CD4-positive, alpha-beta memory T cell (primary cell): Measurements from ENCODE around the gene KANK4. TPM values are rescaled to one million over a fixed set of nuclear protein-coding genes. Genes with fewer than 3 reads are reported as not detected.
A peak's percentile ranks its signal among the peaks of the same experiment; 100 is the strongest.
"Not testable (repeated sequence)": the region's sequence is repeated elsewhere in the genome, so short reads cannot be mapped to it uniquely, and the experiment has no call there.

Experiments used
- CTCF ChIA-PET: fragments of 350-600 bp; sonication (Branson Sonifier 250); formaldehyde crosslinking; loops from one replicate; lab custom pipeline; 2021; ENCODE audit warnings: inconsistent platforms; ENCODE audit not compliant: partially characterized antibody; lab: Charles Lee
- POLR2A ChIA-PET: fragments of 350-600 bp; sonication (Branson Sonifier 250); formaldehyde crosslinking; loops from one replicate; lab custom pipeline; 2021; ENCODE audit not compliant: partially characterized antibody; lab: Charles Lee
- DNase-seq, 5 donors: peaks; one replicate each; pipeline versions ENCODE4 v3.0.0 to v3.0.0-alpha.2; 2020 to 2022; ENCODE audit warnings: mixed read lengths in 1 of 5
- H3K27ac ChIP-seq: one replicate; pipeline ENCODE4 v1.7.0; 2013; ENCODE audit warnings: low read depth, low read length
- H3K27me3 ChIP-seq: 2 replicates; pipeline ENCODE4 v1.7.0; 2013; ENCODE audit warnings: mild to moderate bottlenecking, low read length, moderate library complexity; ENCODE audit not compliant: insufficient read depth
- H3K36me3 ChIP-seq: 2 replicates; pipeline ENCODE4 v1.7.0; 2013; ENCODE audit warnings: mild to moderate bottlenecking, low read length, moderate library complexity; ENCODE audit not compliant: insufficient read depth
- H3K4me1 ChIP-seq: 2 replicates; pipeline ENCODE4 v1.7.0; 2013; ENCODE audit warnings: mild to moderate bottlenecking, low read length, moderate library complexity; ENCODE audit not compliant: insufficient read depth
- H3K4me3 ChIP-seq, 2 donors: one replicate each; pipeline ENCODE4 v1.7.0; 2013; ENCODE audit warnings: low read length in 2 of 2, mild to moderate bottlenecking in 1 of 2
- H3K9me3 ChIP-seq, 2 donors: one replicate each; pipeline ENCODE4 v1.7.0; 2013; ENCODE audit warnings: low read length in 2 of 2, control low read depth in 1 of 2; ENCODE audit not compliant: control insufficient read depth in 1 of 2
- H3K27ac Mint-ChIP-seq, 7 donors: one replicate each; pipeline ENCODE4 v1.8.0; 2020 to 2021; ENCODE audit warnings: mixed read lengths in 7 of 7, mild to moderate bottlenecking in 6 of 7, inconsistent platforms in 3 of 7, moderate library complexity in 3 of 7
- H3K27me3 Mint-ChIP-seq, 2 donors: one replicate each; pipeline ENCODE4 v1.8.0; 2020 to 2021; ENCODE audit warnings: mixed read lengths in 2 of 2
- H3K36me3 Mint-ChIP-seq, 2 donors: one replicate each; pipeline ENCODE4 v1.8.0; 2020 to 2021; ENCODE audit warnings: mixed read lengths in 2 of 2, inconsistent platforms in 1 of 2, mild to moderate bottlenecking in 1 of 2
- H3K4me1 Mint-ChIP-seq, 4 donors: one replicate each; pipeline ENCODE4 v1.8.0; 2020 to 2021; ENCODE audit warnings: mixed read lengths in 4 of 4, mild to moderate bottlenecking in 1 of 4
- H3K4me3 Mint-ChIP-seq, 8 donors: one replicate each; pipeline ENCODE4 v1.8.0; 2020 to 2021; ENCODE audit warnings: mixed read lengths in 8 of 8, mild to moderate bottlenecking in 7 of 8, moderate library complexity in 6 of 8, inconsistent platforms in 3 of 8
- H3K9me3 Mint-ChIP-seq, 8 donors: one replicate each; pipeline ENCODE4 v1.8.0; 2020 to 2021; ENCODE audit warnings: mixed read lengths in 8 of 8, mild to moderate bottlenecking in 5 of 8, inconsistent platforms in 3 of 8, moderate library complexity in 1 of 8
- intact Hi-C: fragments of 100-400 bp; cut with micrococcal nuclease; formaldehyde crosslinking; loops from one replicate; pipeline ENCODE4 v1.15.1; 2023
- polyA plus RNA-seq, 2 donors: library from polyadenylated mRNA; unstranded; fragments of 300-500 nt; fragmentation: Illumina TruSeq; gene quantifications; one replicate each; pipeline ENCODE4 v1.2.3, GENCODE V29; 2021
- total RNA-seq, 2 experiments: library from RNA; stranded (reverse); gene quantifications; one replicate each; pipeline ENCODE4 v1.2.3, GENCODE V29; 2021

KANK4 gene
- total and polyA plus RNA-seq, 4 experiments from 2014 or later, result not detected

- Mint-ChIP-seq H3K36me3 (no peaks in the 10 kb centered on the region), H3K27me3 (peaks cover 9 to 18% of the 10 kb centered on the region in 2 donors), H3K27ac (no peak overlapping the region), H3K9me3 (peaks cover 0 to 3% (median 0%) of the 10 kb centered on the region in 8 donors), H3K4me3 (no peak overlapping the region), H3K4me1 (peaks cover 0 to 2% (median under 1%) of the 10 kb centered on the region in 4 donors)
- no peak for DNase-seq
- intact Hi-C loops, result no loop called here
- Histone ChIP-seq H3K9me3 (no peaks in the 10 kb centered on the region), H3K36me3 (no peaks in the 10 kb centered on the region), H3K4me3 (no peak overlapping the region), H3K4me1 (no peaks in the 10 kb centered on the region), H3K27ac (no peak overlapping the region), H3K27me3 (no peaks in the 10 kb centered on the region)
- ChIA-PET CTCF (interaction anchor here (1.0 kb wide), 1 partner anchor 14 kb away, joined by 3 read pairs; no protein-coding TSS in a partner anchor), POLR2A (no interaction called here)
These were observed 56.0 kb downstream of the KANK4 start for GRCh38 chr1:62263006-62263813.

- Mint-ChIP-seq H3K27me3 (peaks cover 9 to 18% of the 10 kb centered on the region in 2 donors), H3K4me1 (no peaks in the 10 kb centered on the region), H3K27ac (no peak overlapping the region), H3K36me3 (no peaks in the 10 kb centered on the region), H3K9me3 (peaks cover 0 to 3% (median 0%) of the 10 kb centered on the region in 8 donors), H3K4me3 (no peak overlapping the region)
- no peaks in the 10 kb centered on the region for H3K36me3 ChIP-seq
- intact Hi-C loops, result no loop called here
- H3K27me3 ChIP-seq, result no peaks in the 10 kb centered on the region
- no peak overlapping the region for H3K4me3 ChIP-seq
- H3K9me3 ChIP-seq, result no peaks in the 10 kb centered on the region
- ChIA-PET POLR2A (no interaction called here), CTCF (no interaction called here)
- H3K27ac ChIP-seq, result no peak overlapping the region
- H3K4me1 ChIP-seq, result no peaks in the 10 kb centered on the region
- DNase-seq, result no peak
These were observed 58.5 kb downstream of the KANK4 start for GRCh38 chr1:62260688-62261087.

GRCh38 chr1:62259551-62259950 lies 59.7 kb downstream of the KANK4 start:
- Histone ChIP-seq H3K36me3 (no peaks in the 10 kb centered on the region), H3K4me3 (no peak overlapping the region), H3K27ac (no peak overlapping the region), H3K9me3 (no peaks in the 10 kb centered on the region), H3K27me3 (no peaks in the 10 kb centered on the region), H3K4me1 (no peaks in the 10 kb centered on the region)
- intact Hi-C loops, result no loop called here
- Mint-ChIP-seq H3K9me3 (peaks cover 0 to 3% (median 0%) of the 10 kb centered on the region in 8 donors), H3K4me3 (no peak overlapping the region), H3K4me1 (no peaks in the 10 kb centered on the region), H3K27ac (no peak overlapping the region), H3K27me3 (peaks cover 9 to 18% of the 10 kb centered on the region in 2 donors), H3K36me3 (no peaks in the 10 kb centered on the region)
- ChIA-PET CTCF (no interaction called here), POLR2A (no interaction called here)
- no peak for DNase-seq

GRCh38 chr1:62250126-62250726 lies 69.0 kb downstream of the KANK4 start:
- H3K4me1 ChIP-seq, result no peaks in the 10 kb centered on the region
- intact Hi-C loops, result no loop called here
- no peaks in the 10 kb centered on the region for H3K9me3 ChIP-seq
- no peak overlapping the region for H3K4me3 ChIP-seq
- Mint-ChIP-seq H3K9me3 (no peaks in the 10 kb centered on the region), H3K36me3 (no peaks in the 10 kb centered on the region), H3K4me3 (no peak overlapping the region), H3K4me1 (no peaks in the 10 kb centered on the region), H3K27me3 (peaks cover 0 to 12% of the 10 kb centered on the region in 2 donors), H3K27ac (no peak overlapping the region)
- no peak overlapping the region for H3K27ac ChIP-seq
- CTCF ChIA-PET, result no interaction called here
- no peaks in the 10 kb centered on the region for H3K36me3 ChIP-seq
- no peak for DNase-seq
- POLR2A ChIA-PET, result no interaction called here
- H3K27me3 ChIP-seq, result no peaks in the 10 kb centered on the region

- no peak overlapping the region for H3K4me3 Mint-ChIP-seq
These were observed 71.7 kb downstream of the KANK4 start for GRCh38 chr1:62247391-62248168.

GRCh38 chr1:62245201-62245600 lies 74.0 kb downstream of the KANK4 start:
- H3K4me1 Mint-ChIP-seq, result no peaks in the 10 kb centered on the region
- no peak for DNase-seq
- ChIA-PET POLR2A (no interaction called here), CTCF (no interaction called here)
- no peak overlapping the region for H3K27ac ChIP-seq
- no peaks in the 10 kb centered on the region for H3K9me3 ChIP-seq
- H3K27ac Mint-ChIP-seq, result no peak overlapping the region
- intact Hi-C loops, result no loop called here
- H3K36me3 ChIP-seq, result no peaks in the 10 kb centered on the region
- no peaks in the 10 kb centered on the region for H3K27me3 ChIP-seq
- H3K4me1 ChIP-seq, result no peaks in the 10 kb centered on the region
- peaks cover 0 to 8% of the 10 kb centered on the region in 2 donors for H3K27me3 Mint-ChIP-seq
- no peaks in the 10 kb centered on the region for H3K36me3 Mint-ChIP-seq
- no peak overlapping the region for H3K4me3 ChIP-seq
- no peaks in the 10 kb centered on the region for H3K9me3 Mint-ChIP-seq
- no peak overlapping the region for H3K4me3 Mint-ChIP-seq

More at GRCh38 chr1:62247391-62248168, 71.7 kb downstream of the KANK4 start:
- Histone ChIP-seq H3K27ac (no peak overlapping the region), H3K4me3 (no peak overlapping the region), H3K36me3 (no peaks in the 10 kb centered on the region), H3K27me3 (no peaks in the 10 kb centered on the region), H3K4me1 (no peaks in the 10 kb centered on the region), H3K9me3 (no peaks in the 10 kb centered on the region)
- H3K27me3 Mint-ChIP-seq, result peaks cover 0 to 12% of the 10 kb centered on the region in 2 donors
- H3K27ac Mint-ChIP-seq, result no peak overlapping the region
- no peaks in the 10 kb centered on the region for H3K9me3 Mint-ChIP-seq
- intact Hi-C loops, result no loop called here
- no peaks in the 10 kb centered on the region for H3K36me3 Mint-ChIP-seq
- H3K4me1 Mint-ChIP-seq, result no peaks in the 10 kb centered on the region
- ChIA-PET POLR2A (no interaction called here), CTCF (no interaction called here)
- DNase-seq, result no peak

- POLR2A ChIA-PET, H3K9me3 ChIP-seq, H3K27me3 ChIP-seq, H3K27ac Mint-ChIP-seq, H3K27ac ChIP-seq, H3K4me3 ChIP-seq, H3K4me1 ChIP-seq, DNase-seq, CTCF ChIA-PET, H3K36me3 ChIP-seq, H3K4me1 Mint-ChIP-seq, H3K36me3 Mint-ChIP-seq, H3K27me3 Mint-ChIP-seq, H3K9me3 Mint-ChIP-seq, intact Hi-C loops: not testable (repeated sequence)
- peak overlapping the region in 1 of 8 donors; percentile 18 for H3K4me3 Mint-ChIP-seq
These were observed 74.9 kb downstream of the KANK4 start for GRCh38 chr1:62244380-62244779.
